Heart left ventricle (tissue), 16 donors: Measurements from ENCODE around the gene DTX1. TPM values are rescaled to one million over a fixed set of nuclear protein-coding genes. Genes with fewer than 3 reads are reported as not detected.

Experiments
- ATAC-seq, 4 donors: fragments of 200-7000 bp; cut with Tn5 transposase; one replicate each; pipeline ENCODE4 v1.9.1; 2020 to 2022; ENCODE audit warnings: moderate library complexity in 4 of 4, mild to moderate bottlenecking in 3 of 4, moderate number of reproducible peaks in 1 of 4
- DNase-seq, 5 donors: peaks; one replicate each; pipeline ENCODE4 v3.0.0-alpha.2; 2020
- H3K27ac ChIP-seq, 12 donors: fragments of 200-600 bp; sonication (generic) in 4 of 12; one replicate each; pipeline versions ENCODE4 v1.5.0 to v1.8.0; 2016 to 2022; ENCODE audit warnings: mild to moderate bottlenecking in 2 of 12
- H3K27me3 ChIP-seq, 9 donors: fragments of 200-600 bp; sonication (generic) in 2 of 9; one replicate each; pipeline versions ENCODE4 v1.5.1 to v1.8.0; 2016 to 2022; ENCODE audit warnings: mild to moderate bottlenecking in 3 of 9
- H3K36me3 ChIP-seq, 9 donors: fragments of 200-600 bp; sonication (generic) in 2 of 9; one replicate each; pipeline versions ENCODE4 v1.5.0 to v1.8.0; 2018 to 2022; ENCODE audit warnings: mild to moderate bottlenecking in 2 of 9
- H3K4me1 ChIP-seq, 12 donors: fragments of 200-600 bp; sonication (generic) in 4 of 12; one replicate each; pipeline versions ENCODE4 v1.5.0 to v1.8.0; 2016 to 2022; ENCODE audit warnings: mild to moderate bottlenecking in 3 of 12
- H3K4me3 ChIP-seq, 12 donors: fragments of 200-600 bp; sonication (generic) in 4 of 12; one replicate each; pipeline versions ENCODE4 v1.5.0 to v1.8.0; 2017 to 2022; ENCODE audit warnings: mild to moderate bottlenecking in 9 of 12, moderate library complexity in 4 of 12
- H3K9me3 ChIP-seq, 12 donors: fragments of 200-600 bp; sonication (generic) in 4 of 12; one replicate each; pipeline versions ENCODE4 v1.5.0 to v1.8.0; 2016 to 2022; ENCODE audit warnings: mild to moderate bottlenecking in 1 of 12
- POLR2A ChIP-seq, 2 donors: fragments of 450-650 bp; IDR thresholded peaks; one replicate each; pipeline ENCODE4 v1.6.1; 2017; ENCODE audit warnings: antibody characterized with exemption in 2 of 2, mild to moderate bottlenecking in 2 of 2, moderate library complexity in 2 of 2
- WGBS, 4 donors: extraction: QIAGEN DNeasy Blood & Tissue Kit in 2 of 4; methylation state at CpG; one replicate each; pipeline versions ENCODE4 v1.1.5 to v1.1.7; 2013 to 2018; 5-methylcytosine and 5-hydroxymethylcytosine counted together
- intact Hi-C, 10 donors: fragments of 100-400 bp; cut with DNase I; formaldehyde crosslinking; loops; one replicate each; pipeline versions ENCODE4 v1.11.1 to v1.14.2; 2022
- polyA plus RNA-seq, 2 donors: library from polyadenylated mRNA; stranded (reverse); fragments of 200-250 nt; gene quantifications; one replicate each; pipeline ENCODE4 v1.2.3, GENCODE V29; 2013
- total RNA-seq, 9 donors: library from RNA; depleted of rRNA in 2 of 9; stranded (reverse); fragments of >200 nt in 2 of 9; fragmentation: NEBNext Ultra II Directional in 3 of 9; extraction: Animal tissue kit (Norgen Biotek cat#: 25700) in 3 of 9; gene quantifications; one replicate each; pipeline versions ENCODE4 v1.1.0 to v1.2.4, GENCODE V29; 2016 to 2023
- TF ChIP-seq, protein P1 (sequence below), 12 donors: fragments of 200-600 bp; sonication (generic) in 4 of 12; IDR thresholded peaks; one replicate each; pipeline versions ENCODE4 v1.5.0 to v1.8.0; 2018 to 2022; ENCODE audit warnings: antibody characterized with exemption in 12 of 12, mild to moderate bottlenecking in 5 of 12
- donor health status: ischemic (EF 13 %, LVEDD 7.1; RV severe dilation, severe dysfunction).
- donor health status: healthy with polysubstance abuse.
- donor health status: DM: no; HTN: yes; CAD: no.
- donor health status: DM: no; HTN: no; CAD: no.
- donor health status: ischemic (EF 25% LVEDD 6.9; RV normal size, moderate dysfunction).
- donor health status: ischemic (EF 25% LVEDD 5.7; RV mildly dilated, moderate dysfunction).
- donor health status: healthy.
- donor health status: DM: yes; HTN: yes; CAD: no.
- donor health status: ischemic (EF 35%, LVEDD 5.7; RV mildly dilated, moderate dysfunction).
- donor health status: nonischemic (EF 11% LVEDD 7.7; RV severe dilation, severe dysfunction).
- donor health status: DM: yes; HTN: yes; CAD: no.
- donor health status: PGD.
- donor health status: ischemic (EF 29% LVEDD 5.4; RV normal size, mild dysfunction).
- donor health status: nonischemic (EF 23%, LVEDD 6.1; RV moderate dilation, normal function).

DTX1 gene
- total and polyA plus RNA-seq, 11 donors = 0.50 to 3.2 (median 1.8) TPM

GRCh38 chr12:113131556-113131955, 75.0 kb downstream of the DTX1 start:
- Histone ChIP-seq H3K27ac (no peak overlapping the region), H3K4me1 (peaks cover 0 to 10% (median 0%) of the 10 kb centered on the region in 12 donors), H3K36me3 (no peaks in the 10 kb centered on the region), H3K4me3 (no peak overlapping the region), H3K27me3 (peaks cover 8 to 58% (median 27%) of the 10 kb centered on the region in 9 donors), H3K9me3 (no peaks in the 10 kb centered on the region)
- ATAC-seq (no peak), DNase-seq (no peak)
- 69 to 88% (median 75%) methylated on average over 1 of the region's 1 CpG for WGBS, 4 donors
- TF ChIP-seq POLR2A (IDR thresholded peaks at IDR 0.05) = no peak
- TF ChIP-seq, protein P1, sequence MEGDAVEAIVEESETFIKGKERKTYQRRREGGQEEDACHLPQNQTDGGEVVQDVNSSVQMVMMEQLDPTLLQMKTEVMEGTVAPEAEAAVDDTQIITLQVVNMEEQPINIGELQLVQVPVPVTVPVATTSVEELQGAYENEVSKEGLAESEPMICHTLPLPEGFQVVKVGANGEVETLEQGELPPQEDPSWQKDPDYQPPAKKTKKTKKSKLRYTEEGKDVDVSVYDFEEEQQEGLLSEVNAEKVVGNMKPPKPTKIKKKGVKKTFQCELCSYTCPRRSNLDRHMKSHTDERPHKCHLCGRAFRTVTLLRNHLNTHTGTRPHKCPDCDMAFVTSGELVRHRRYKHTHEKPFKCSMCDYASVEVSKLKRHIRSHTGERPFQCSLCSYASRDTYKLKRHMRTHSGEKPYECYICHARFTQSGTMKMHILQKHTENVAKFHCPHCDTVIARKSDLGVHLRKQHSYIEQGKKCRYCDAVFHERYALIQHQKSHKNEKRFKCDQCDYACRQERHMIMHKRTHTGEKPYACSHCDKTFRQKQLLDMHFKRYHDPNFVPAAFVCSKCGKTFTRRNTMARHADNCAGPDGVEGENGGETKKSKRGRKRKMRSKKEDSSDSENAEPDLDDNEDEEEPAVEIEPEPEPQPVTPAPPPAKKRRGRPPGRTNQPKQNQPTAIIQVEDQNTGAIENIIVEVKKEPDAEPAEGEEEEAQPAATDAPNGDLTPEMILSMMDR (IDR thresholded peaks at IDR 0.05) = no peak
- intact Hi-C loops = no loop called here

DNA sequence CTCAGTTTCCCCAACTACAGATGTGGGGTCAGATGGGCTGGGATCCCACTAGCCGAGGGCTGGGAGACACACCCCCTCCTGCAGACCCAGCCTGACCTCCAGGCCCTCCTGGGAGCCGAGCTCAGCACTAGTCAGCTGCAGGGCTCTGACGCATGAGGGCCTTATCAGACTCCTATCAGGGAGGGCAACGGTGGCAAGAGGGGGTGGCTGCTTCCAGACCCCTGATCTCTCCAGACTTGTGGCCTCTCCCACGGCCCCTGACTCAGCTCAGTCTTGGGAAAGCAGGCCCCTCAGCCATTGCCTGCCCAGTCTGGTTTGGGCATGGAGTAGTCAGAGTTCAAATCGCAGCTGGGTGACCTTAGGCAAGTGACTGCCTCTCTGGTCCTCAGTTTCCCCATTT, 76.5 kb downstream of the DTX1 start:
- Histone ChIP-seq H3K4me1 (peaks cover 0 to 11% (median 0%) of the 10 kb centered on the region in 12 donors), H3K27me3 (peaks cover 13 to 61% (median 31%) of the 10 kb centered on the region in 9 donors), H3K9me3 (no peaks in the 10 kb centered on the region), H3K4me3 (no peak overlapping the region), H3K36me3 (no peaks in the 10 kb centered on the region), H3K27ac (no peak overlapping the region)
- whole genome bisulfite sequencing, 4 donors = 29 to 38% (median 31%) methylated on average over 5 to 6 of the region's 6 CpGs
- ATAC-seq (no peak), DNase-seq (no peak)
- TF ChIP-seq, protein P1 (IDR thresholded peaks at IDR 0.05) = no peak
- TF ChIP-seq POLR2A (IDR thresholded peaks at IDR 0.05) = no peak
- intact Hi-C loops = no loop called here

- Histone ChIP-seq H3K4me1 (peaks cover 0 to 11% (median 0%) of the 10 kb centered on the region in 12 donors), H3K4me3 (no peak overlapping the region), H3K27ac (no peak overlapping the region), H3K27me3 (peaks cover 13 to 63% (median 31%) of the 10 kb centered on the region in 9 donors), H3K36me3 (no peaks in the 10 kb centered on the region), H3K9me3 (no peaks in the 10 kb centered on the region)
- DNase-seq = no peak
- TF ChIP-seq, protein P1 (IDR thresholded peaks at IDR 0.05) = no peak
- TF ChIP-seq POLR2A (IDR thresholded peaks at IDR 0.05) = no peak
- intact Hi-C loops = no loop called here
- 54 to 67% (median 63%) methylated on average over 3 of the region's 3 CpGs for WGBS, 4 donors
- ATAC-seq = no peak
These were observed 77.1 kb downstream of the DTX1 start for GRCh38 chr12:113133666-113134065.

DNA sequence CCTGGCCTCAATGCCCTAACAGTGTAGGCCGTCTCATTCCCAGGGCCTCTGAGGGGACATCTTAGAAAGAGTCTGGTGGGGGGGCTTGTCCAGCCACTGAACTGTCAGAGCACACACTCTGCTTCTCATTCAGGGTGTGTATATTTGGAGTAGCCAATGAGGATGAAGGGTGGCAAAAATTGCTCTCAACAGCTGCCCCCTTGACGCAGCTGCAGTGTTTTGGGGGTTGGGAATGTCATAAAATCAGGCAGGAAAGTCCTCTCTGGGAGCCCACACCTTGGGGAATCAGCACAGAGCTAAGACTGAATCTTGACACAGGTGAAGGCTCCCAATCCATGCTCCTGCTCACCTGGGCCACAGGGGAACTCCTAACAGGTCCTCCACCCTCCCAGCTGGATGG, 77.5 kb downstream of the DTX1 start:
- TF ChIP-seq, protein P1 (IDR thresholded peaks at IDR 0.05) = no peak
- no peak for TF ChIP-seq POLR2A (IDR thresholded peaks at IDR 0.05)
- DNase-seq (no peak), ATAC-seq (no peak)
- intact Hi-C loops = no loop called here
- Histone ChIP-seq H3K4me3 (no peak overlapping the region), H3K27me3 (peaks cover 13 to 63% (median 31%) of the 10 kb centered on the region in 9 donors), H3K9me3 (no peaks in the 10 kb centered on the region), H3K4me1 (peaks cover 0 to 11% (median 0%) of the 10 kb centered on the region in 12 donors), H3K36me3 (no peaks in the 10 kb centered on the region), H3K27ac (no peak overlapping the region)
- 61 to 83% (median 73%) methylated on average over 1 to 2 of the region's 2 CpGs for WGBS, 4 donors
